Activated naive CD8-positive, alpha-beta T cell (primary cell): ENCODE results near the gene SYNPR.

ENCODE experiments used
- H3K27ac Mint-ChIP-seq: one replicate; pipeline ENCODE4 v1.8.0; 2021; ENCODE audit warnings: mixed read lengths
- H3K27me3 Mint-ChIP-seq: one replicate; pipeline ENCODE4 v1.8.0; 2021; ENCODE audit warnings: mixed read lengths
- H3K36me3 Mint-ChIP-seq: one replicate; pipeline ENCODE4 v1.8.0; 2021; ENCODE audit warnings: mixed read lengths
- H3K4me1 Mint-ChIP-seq: one replicate; pipeline ENCODE4 v1.8.0; 2021; ENCODE audit warnings: low read depth, mixed read lengths
- H3K4me3 Mint-ChIP-seq: one replicate; pipeline ENCODE4 v1.8.0; 2021; ENCODE audit warnings: mild to moderate bottlenecking, mixed read lengths
- H3K9me3 Mint-ChIP-seq: one replicate; pipeline ENCODE4 v1.8.0; 2021; ENCODE audit warnings: low read depth, mixed read lengths

SYNPR gene

GRCh38 chr3:63493101-63493500 is 215.0 kb downstream of the SYNPR start:
- H3K36me3 Mint-ChIP-seq: no peaks in the 10 kb centered on the region
- H3K9me3 Mint-ChIP-seq: no peaks in the 10 kb centered on the region
- H3K4me3 Mint-ChIP-seq: no peak overlapping the region
- H3K4me1 Mint-ChIP-seq: no peaks in the 10 kb centered on the region
- peaks cover 1% of the 10 kb centered on the region for H3K27me3 Mint-ChIP-seq
- H3K27ac Mint-ChIP-seq: no peak overlapping the region

GRCh38 chr3:63494646-63495045 is 216.5 kb downstream of the SYNPR start:
- Mint-ChIP-seq H3K9me3 (peaks cover 4% of the 10 kb centered on the region), H3K27ac (no peak overlapping the region)

GRCh38 chr3:63497641-63498040 is 219.5 kb downstream of the SYNPR start:
- H3K27me3 Mint-ChIP-seq: no peaks in the 10 kb centered on the region
- peaks cover 4% of the 10 kb centered on the region for H3K9me3 Mint-ChIP-seq
- H3K4me1 Mint-ChIP-seq: no peaks in the 10 kb centered on the region
- no peak overlapping the region for H3K27ac Mint-ChIP-seq
- no peaks in the 10 kb centered on the region for H3K36me3 Mint-ChIP-seq
- no peak overlapping the region for H3K4me3 Mint-ChIP-seq

More at GRCh38 chr3:63494646-63495045, 216.5 kb downstream of the SYNPR start:
- Mint-ChIP-seq H3K4me3 (no peak overlapping the region), H3K4me1 (no peaks in the 10 kb centered on the region), H3K27me3 (peaks cover 1% of the 10 kb centered on the region), H3K36me3 (no peaks in the 10 kb centered on the region)

GRCh38 chr3:63500196-63500595 is 222.1 kb downstream of the SYNPR start:
- Mint-ChIP-seq H3K9me3 (peaks cover 4% of the 10 kb centered on the region), H3K36me3 (no peaks in the 10 kb centered on the region), H3K27ac (no peak overlapping the region), H3K27me3 (no peaks in the 10 kb centered on the region), H3K4me1 (no peaks in the 10 kb centered on the region), H3K4me3 (no peak overlapping the region)

GRCh38 chr3:63508305-63508704 is 230.2 kb downstream of the SYNPR start:
- no peak overlapping the region for H3K27ac Mint-ChIP-seq
- H3K36me3 Mint-ChIP-seq: no peaks in the 10 kb centered on the region
- no peak overlapping the region for H3K4me3 Mint-ChIP-seq
- H3K27me3 Mint-ChIP-seq: peaks cover 1% of the 10 kb centered on the region
- H3K9me3 Mint-ChIP-seq: no peaks in the 10 kb centered on the region
- H3K4me1 Mint-ChIP-seq: no peaks in the 10 kb centered on the region

- Mint-ChIP-seq H3K36me3 (no peaks in the 10 kb centered on the region), H3K9me3 (no peaks in the 10 kb centered on the region), H3K4me1 (no peaks in the 10 kb centered on the region), H3K4me3 (no peak overlapping the region), H3K27ac (no peak overlapping the region), H3K27me3 (peaks cover 1% of the 10 kb centered on the region)
Observed at GRCh38 chr3:63508771-63509170, 230.7 kb downstream of the SYNPR start.

- Mint-ChIP-seq H3K4me1 (no peaks in the 10 kb centered on the region), H3K9me3 (no peaks in the 10 kb centered on the region), H3K27ac (no peak overlapping the region), H3K36me3 (no peaks in the 10 kb centered on the region), H3K4me3 (no peak overlapping the region), H3K27me3 (peaks cover 1% of the 10 kb centered on the region)
Observed at GRCh38 chr3:63513791-63514190, 235.7 kb downstream of the SYNPR start.

- no peaks in the 10 kb centered on the region for H3K4me1 Mint-ChIP-seq
- no peaks in the 10 kb centered on the region for H3K9me3 Mint-ChIP-seq
- H3K27ac Mint-ChIP-seq: no peak overlapping the region
- H3K27me3 Mint-ChIP-seq: peaks cover 1% of the 10 kb centered on the region
- H3K4me3 Mint-ChIP-seq: no peak overlapping the region
- no peaks in the 10 kb centered on the region for H3K36me3 Mint-ChIP-seq
Observed at GRCh38 chr3:63514678-63515077, 236.6 kb downstream of the SYNPR start.

- H3K4me3 Mint-ChIP-seq: no peak overlapping the region
- no peaks in the 10 kb centered on the region for H3K4me1 Mint-ChIP-seq
- no peaks in the 10 kb centered on the region for H3K36me3 Mint-ChIP-seq
- no peaks in the 10 kb centered on the region for H3K9me3 Mint-ChIP-seq
- peaks cover 4% of the 10 kb centered on the region for H3K27me3 Mint-ChIP-seq
- H3K27ac Mint-ChIP-seq: no peak overlapping the region
Observed at GRCh38 chr3:63519426-63519825, 241.3 kb downstream of the SYNPR start.

- Mint-ChIP-seq H3K27me3 (peaks cover 4% of the 10 kb centered on the region), H3K9me3 (no peaks in the 10 kb centered on the region), H3K4me3 (no peak overlapping the region), H3K4me1 (no peaks in the 10 kb centered on the region), H3K27ac (no peak overlapping the region), H3K36me3 (no peaks in the 10 kb centered on the region)
Observed at GRCh38 chr3:63521657-63522056, 243.5 kb downstream of the SYNPR start.

GRCh38 chr3:63523100-63523499 is 245.0 kb downstream of the SYNPR start:
- no peak overlapping the region for H3K4me3 Mint-ChIP-seq
- no peak overlapping the region for H3K27ac Mint-ChIP-seq
- peaks cover 4% of the 10 kb centered on the region for H3K27me3 Mint-ChIP-seq
- H3K36me3 Mint-ChIP-seq: no peaks in the 10 kb centered on the region
- no peaks in the 10 kb centered on the region for H3K9me3 Mint-ChIP-seq
- no peaks in the 10 kb centered on the region for H3K4me1 Mint-ChIP-seq

GRCh38 chr3:63528325-63529000 is 250.4 kb downstream of the SYNPR start:
- H3K36me3 Mint-ChIP-seq: no peaks in the 10 kb centered on the region
- no peaks in the 10 kb centered on the region for H3K4me1 Mint-ChIP-seq
- no peak overlapping the region for H3K27ac Mint-ChIP-seq
- no peaks in the 10 kb centered on the region for H3K9me3 Mint-ChIP-seq
- no peaks in the 10 kb centered on the region for H3K27me3 Mint-ChIP-seq
- no peak overlapping the region for H3K4me3 Mint-ChIP-seq

- no peak overlapping the region for H3K27ac Mint-ChIP-seq
- no peaks in the 10 kb centered on the region for H3K9me3 Mint-ChIP-seq
- H3K27me3 Mint-ChIP-seq: no peaks in the 10 kb centered on the region
- no peaks in the 10 kb centered on the region for H3K4me1 Mint-ChIP-seq
- H3K4me3 Mint-ChIP-seq: no peak overlapping the region
- no peaks in the 10 kb centered on the region for H3K36me3 Mint-ChIP-seq
Observed at GRCh38 chr3:63532521-63532920, 254.4 kb downstream of the SYNPR start.

- Mint-ChIP-seq H3K9me3 (no peaks in the 10 kb centered on the region), H3K4me1 (no peaks in the 10 kb centered on the region), H3K27ac (no peak overlapping the region), H3K4me3 (no peak overlapping the region), H3K27me3 (no peaks in the 10 kb centered on the region), H3K36me3 (no peaks in the 10 kb centered on the region)
Observed at GRCh38 chr3:63538919-63539318, 260.8 kb downstream of the SYNPR start.

GRCh38 chr3:63555767-63556166 is 277.7 kb downstream of the SYNPR start:
- no peaks in the 10 kb centered on the region for H3K4me1 Mint-ChIP-seq
- H3K36me3 Mint-ChIP-seq: no peaks in the 10 kb centered on the region
- H3K4me3 Mint-ChIP-seq: no peak overlapping the region
- peaks cover 4% of the 10 kb centered on the region for H3K9me3 Mint-ChIP-seq
- no peak overlapping the region for H3K27ac Mint-ChIP-seq
- H3K27me3 Mint-ChIP-seq: peaks cover 3% of the 10 kb centered on the region

- Mint-ChIP-seq H3K36me3 (no peaks in the 10 kb centered on the region), H3K27me3 (peaks cover 5% of the 10 kb centered on the region), H3K27ac (no peak overlapping the region), H3K4me3 (no peak overlapping the region), H3K9me3 (peaks cover 4% of the 10 kb centered on the region), H3K4me1 (no peaks in the 10 kb centered on the region)
Observed at GRCh38 chr3:63556401-63556800, 278.3 kb downstream of the SYNPR start.
